Uterus (tissue), 4 donors: Measurements from ENCODE around the gene XYLT1. TPM values are rescaled to one million over a fixed set of nuclear protein-coding genes. Genes with fewer than 3 reads are reported as not detected.

ENCODE experiments used
- DNase-seq, 2 donors: peaks; one replicate each; pipeline ENCODE4 v3.0.0-alpha.2; 2019 to 2020
- H3K27ac ChIP-seq, 2 donors: fragments of 200-600 bp; sonication (generic); 1 replicate in 1 of 2; 2 replicates in 1 of 2; pipeline ENCODE4 v1.5.1; 2016 to 2018
- H3K27me3 ChIP-seq, 2 donors: fragments of 200-600 bp; sonication (generic); one replicate each; pipeline ENCODE4 v1.5.1; 2018 to 2019; ENCODE audit warnings: control low read depth in 1 of 2
- H3K36me3 ChIP-seq, 2 donors: fragments of 200-600 bp; sonication (generic); one replicate each; pipeline ENCODE4 v1.5.1; 2019; ENCODE audit warnings: control low read depth in 1 of 2
- H3K4me1 ChIP-seq, 2 donors: fragments of 200-600 bp; sonication (generic); one replicate each; pipeline ENCODE4 v1.5.1; 2018 to 2019; ENCODE audit warnings: control low read depth in 1 of 2
- H3K4me3 ChIP-seq, 2 donors: fragments of 200-600 bp; sonication (generic); 1 replicate in 1 of 2; 2 replicates in 1 of 2; pipeline ENCODE4 v1.5.1; 2018 to 2019; ENCODE audit warnings: mild to moderate bottlenecking in 1 of 2
- H3K9me3 ChIP-seq, 2 donors: fragments of 200-600 bp; sonication (generic); one replicate each; pipeline ENCODE4 v1.5.1; 2019; ENCODE audit warnings: control low read depth in 1 of 2
- CTCF ChIP-seq, 4 experiments: fragments of 200-600 bp in 2 of 4; fragments of 450-650 bp in 2 of 4; sonication (generic) in 2 of 4; IDR thresholded peaks; one replicate each; pipeline ENCODE4 v1.5.1; 2016 to 2019; ENCODE audit warnings: antibody characterized with exemption in 4 of 4, mild to moderate bottlenecking in 2 of 4, moderate library complexity in 1 of 4
- POLR2A ChIP-seq, 2 donors: fragments of 450-650 bp; IDR thresholded peaks; one replicate each; pipeline ENCODE4 v1.6.1; 2016; ENCODE audit warnings: antibody characterized with exemption in 2 of 2, mild to moderate bottlenecking in 1 of 2, moderate library complexity in 1 of 2
- intact Hi-C: fragments of 100-400 bp; cut with DNase I; formaldehyde crosslinking; loops from one replicate; pipeline ENCODE4 v1.15.1; 2023; ENCODE audit warnings: low total_unique reads
- total RNA-seq, 4 donors: library from RNA; depleted of rRNA in 3 of 4; stranded (reverse); fragments of >200 nt in 3 of 4; gene quantifications; one replicate each; pipeline versions ENCODE4 v1.1.0 to v1.2.4, GENCODE V29; 2014 to 2023
- donor health status: DM: yes; HTN: yes; CAD: no.

Gene XYLT1
- total RNA-seq, 4 donors from 2014 or later = 1.5 to 42.2 (median 15.7) TPM

GRCh38 chr16:17160920-17161431, 309.8 kb downstream of the XYLT1 start:
- no peak overlapping the region for H3K4me3 ChIP-seq
- intact Hi-C loops = no loop called here
- H3K9me3 ChIP-seq = no peaks in the 10 kb centered on the region
- TF ChIP-seq CTCF (IDR thresholded peaks at IDR 0.05) (no peak), POLR2A (IDR thresholded peaks at IDR 0.05) (no peak)
- H3K36me3 ChIP-seq = no peaks in the 10 kb centered on the region
- H3K4me1 ChIP-seq = no peaks in the 10 kb centered on the region
- no peak for DNase-seq
- H3K27me3 ChIP-seq = no peaks in the 10 kb centered on the region
- no peak overlapping the region for H3K27ac ChIP-seq

- no peak for DNase-seq
- no peak overlapping the region for H3K27ac ChIP-seq
- H3K9me3 ChIP-seq = no peaks in the 10 kb centered on the region
- intact Hi-C loops = no loop called here
- H3K36me3 ChIP-seq = no peaks in the 10 kb centered on the region
- TF ChIP-seq CTCF (IDR thresholded peaks at IDR 0.05) (no peak), POLR2A (IDR thresholded peaks at IDR 0.05) (no peak)
- H3K4me3 ChIP-seq = no peak overlapping the region
- no peaks in the 10 kb centered on the region for H3K27me3 ChIP-seq
- no peaks in the 10 kb centered on the region for H3K4me1 ChIP-seq
Observed at GRCh38 chr16:17160285-17160853, 310.4 kb downstream of the XYLT1 start.

- H3K4me3 ChIP-seq = no peak overlapping the region
- no peaks in the 10 kb centered on the region for H3K36me3 ChIP-seq
- no peaks in the 10 kb centered on the region for H3K27me3 ChIP-seq
- H3K9me3 ChIP-seq = no peaks in the 10 kb centered on the region
- H3K4me1 ChIP-seq = no peaks in the 10 kb centered on the region
- H3K27ac ChIP-seq = no peak overlapping the region
- no peak for DNase-seq
- TF ChIP-seq CTCF (IDR thresholded peaks at IDR 0.05) (no peak), POLR2A (IDR thresholded peaks at IDR 0.05) (no peak)
- intact Hi-C loops = no loop called here
Observed at GRCh38 chr16:17159617-17160016, 311.1 kb downstream of the XYLT1 start.

GRCh38 chr16:17155936-17156335, 314.8 kb downstream of the XYLT1 start:
- Histone ChIP-seq H3K4me1 (no peaks in the 10 kb centered on the region), H3K36me3 (no peaks in the 10 kb centered on the region), H3K27me3 (no peaks in the 10 kb centered on the region), H3K27ac (no peak overlapping the region), H3K9me3 (no peaks in the 10 kb centered on the region), H3K4me3 (no peak overlapping the region)
- TF ChIP-seq POLR2A (IDR thresholded peaks at IDR 0.05) (no peak), CTCF (IDR thresholded peaks at IDR 0.05) (no peak)
- no peak for DNase-seq
- intact Hi-C loops = no loop called here

- Histone ChIP-seq H3K4me3 (no peak overlapping the region), H3K27ac (no peak overlapping the region), H3K27me3 (no peaks in the 10 kb centered on the region), H3K36me3 (no peaks in the 10 kb centered on the region), H3K9me3 (no peaks in the 10 kb centered on the region), H3K4me1 (no peaks in the 10 kb centered on the region)
- no peak for TF ChIP-seq CTCF (IDR thresholded peaks at IDR 0.05)
- TF ChIP-seq POLR2A (IDR thresholded peaks at IDR 0.05) = no peak
- no peak for DNase-seq
- intact Hi-C loops = no loop called here
Observed at GRCh38 chr16:17155485-17155884, 315.3 kb downstream of the XYLT1 start.
